ENCODE data around the gene HTR4.

HTR4 gene

GRCh38 chr5:148584103-148584502, 70.2 kb downstream of the HTR4 start:
- DNase-seq (ENCODE audit: low read depth): no peak
- TF ChIP-seq CTCF (conservative IDR thresholded peaks at IDR 0.05; ENCODE audit: low read depth, low read length): no peak
- no peak overlapping the region for H3K4me3 ChIP-seq (ENCODE audit: low read length)

- DNase-seq (ENCODE audit: low read depth): no peak
- no peak overlapping the region for H3K4me3 ChIP-seq (ENCODE audit: low read length)
- no peak for TF ChIP-seq CTCF (conservative IDR thresholded peaks at IDR 0.05; ENCODE audit: low read depth, low read length)
Observed at GRCh38 chr5:148583421-148583965, 70.8 kb downstream of the HTR4 start.

- no peak overlapping the region for H3K4me3 ChIP-seq (ENCODE audit: low read length)
Observed at GRCh38 chr5:148574167-148574566, 80.2 kb downstream of the HTR4 start.

GRCh38 chr5:148573374-148573773, 81.0 kb downstream of the HTR4 start:
- TF ChIP-seq CTCF (conservative IDR thresholded peaks at IDR 0.05; ENCODE audit: low read depth, low read length): no peak
- no peak overlapping the region for H3K4me3 ChIP-seq (ENCODE audit: low read length)
- DNase-seq (ENCODE audit: low read depth): no peak

More at GRCh38 chr5:148574167-148574566, 80.2 kb downstream of the HTR4 start:
- no peak for TF ChIP-seq CTCF (conservative IDR thresholded peaks at IDR 0.05; ENCODE audit: low read depth, low read length)
- no peak for DNase-seq (ENCODE audit: low read depth)

GRCh38 chr5:148569948-148570347, 84.4 kb downstream of the HTR4 start:
- DNase-seq (ENCODE audit: low read depth): peak; percentile 63
- no peak overlapping the region for H3K4me3 ChIP-seq (ENCODE audit: low read length)
- no peak for TF ChIP-seq CTCF (conservative IDR thresholded peaks at IDR 0.05; ENCODE audit: low read depth, low read length)

- H3K4me3 ChIP-seq (ENCODE audit: low read length): no peak overlapping the region
- TF ChIP-seq CTCF (conservative IDR thresholded peaks at IDR 0.05; ENCODE audit: low read depth, low read length): no peak
- DNase-seq (ENCODE audit: low read depth): no peak
Observed at GRCh38 chr5:148565148-148565547, 89.2 kb downstream of the HTR4 start.

- DNase-seq (ENCODE audit: low read depth): no peak
- no peak for TF ChIP-seq CTCF (conservative IDR thresholded peaks at IDR 0.05; ENCODE audit: low read depth, low read length)
Observed at GRCh38 chr5:148563021-148563420, 91.3 kb downstream of the HTR4 start.

More at GRCh38 chr5:148563021-148563420, 91.3 kb downstream of the HTR4 start:
- no peak overlapping the region for H3K4me3 ChIP-seq (ENCODE audit: low read length)
